Measurements from ENCODE around the gene RBM26.

GRCh38 chr13:79338343-79338742, 67.7 kb downstream of the RBM26 start:
- no peak for TF ChIP-seq CTCF (IDR thresholded peaks at IDR 0.05)
- no peak for TF ChIP-seq POLR2A (IDR thresholded peaks at IDR 0.05; ENCODE audit: low read depth)
- no peak for TF ChIP-seq EP300 (IDR thresholded peaks at IDR 0.05)
- TF ChIP-seq POLR2AphosphoS5 (IDR thresholded peaks at IDR 0.05), result no peak
